ENCODE data around the gene FBXO48. TPM values are rescaled to one million over a fixed set of nuclear protein-coding genes. Genes with fewer than 3 reads are reported as not detected.

The FBXO48 gene
- total RNA-seq, 1 experiment from 2014 or later = 0.74 TPM

DNA sequence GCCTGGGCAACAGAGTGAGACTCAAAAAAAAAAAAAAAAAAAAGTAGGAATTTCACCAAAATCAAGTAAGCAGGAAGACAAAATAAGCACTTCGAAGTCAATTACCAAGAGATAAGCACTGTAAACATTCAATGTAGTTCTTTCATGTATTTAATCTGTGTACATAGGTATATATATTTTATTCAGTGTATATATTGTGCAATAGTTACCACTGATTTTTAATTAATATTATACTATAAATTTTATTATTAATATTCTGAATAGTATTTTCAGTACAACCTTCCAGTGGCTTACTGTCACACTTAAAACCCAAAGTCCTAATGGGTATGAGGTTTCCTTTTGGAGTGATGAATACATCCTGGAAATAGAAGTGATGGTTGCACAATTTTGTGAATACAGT lies 9.4 kb upstream of the FBXO48 start:
- no TSS peak for BruUV-seq (replicated peaks)
- H3K4me3 ChIP-seq (ENCODE audit: low read depth in 2 of 2, low read length in 2 of 2) = no peak overlapping the region
- CTCF ChIA-PET = no interaction called here
- no peak overlapping the region for H3K27ac ChIP-seq (ENCODE audit: low read length)
- POLR2A ChIA-PET = no interaction called here
- H3K27me3 ChIP-seq (ENCODE audit: control insufficient read depth, insufficient read depth, low read length) = no peaks in the 10 kb centered on the region
- intact Hi-C loops (cut with micrococcal nuclease; ENCODE audit: unreplicated experiment) = no loop called here
- H3K36me3 ChIP-seq (ENCODE audit: control insufficient read depth, insufficient read depth, low read length) = no peaks in the 10 kb centered on the region
- DNase-seq (ENCODE audit: low read depth, low spot score) (no peak), ATAC-seq (no peak)
- no peaks in the 10 kb centered on the region for H3K4me1 ChIP-seq (ENCODE audit: control insufficient read depth, insufficient read depth, low read length)
- in situ Hi-C loops (cut with HindIII; ENCODE audit: low pct_unique_long_range_greater_than_20kb, low sequenced_read_pairs) = no loop called here
- TF ChIP-seq, protein P1, sequence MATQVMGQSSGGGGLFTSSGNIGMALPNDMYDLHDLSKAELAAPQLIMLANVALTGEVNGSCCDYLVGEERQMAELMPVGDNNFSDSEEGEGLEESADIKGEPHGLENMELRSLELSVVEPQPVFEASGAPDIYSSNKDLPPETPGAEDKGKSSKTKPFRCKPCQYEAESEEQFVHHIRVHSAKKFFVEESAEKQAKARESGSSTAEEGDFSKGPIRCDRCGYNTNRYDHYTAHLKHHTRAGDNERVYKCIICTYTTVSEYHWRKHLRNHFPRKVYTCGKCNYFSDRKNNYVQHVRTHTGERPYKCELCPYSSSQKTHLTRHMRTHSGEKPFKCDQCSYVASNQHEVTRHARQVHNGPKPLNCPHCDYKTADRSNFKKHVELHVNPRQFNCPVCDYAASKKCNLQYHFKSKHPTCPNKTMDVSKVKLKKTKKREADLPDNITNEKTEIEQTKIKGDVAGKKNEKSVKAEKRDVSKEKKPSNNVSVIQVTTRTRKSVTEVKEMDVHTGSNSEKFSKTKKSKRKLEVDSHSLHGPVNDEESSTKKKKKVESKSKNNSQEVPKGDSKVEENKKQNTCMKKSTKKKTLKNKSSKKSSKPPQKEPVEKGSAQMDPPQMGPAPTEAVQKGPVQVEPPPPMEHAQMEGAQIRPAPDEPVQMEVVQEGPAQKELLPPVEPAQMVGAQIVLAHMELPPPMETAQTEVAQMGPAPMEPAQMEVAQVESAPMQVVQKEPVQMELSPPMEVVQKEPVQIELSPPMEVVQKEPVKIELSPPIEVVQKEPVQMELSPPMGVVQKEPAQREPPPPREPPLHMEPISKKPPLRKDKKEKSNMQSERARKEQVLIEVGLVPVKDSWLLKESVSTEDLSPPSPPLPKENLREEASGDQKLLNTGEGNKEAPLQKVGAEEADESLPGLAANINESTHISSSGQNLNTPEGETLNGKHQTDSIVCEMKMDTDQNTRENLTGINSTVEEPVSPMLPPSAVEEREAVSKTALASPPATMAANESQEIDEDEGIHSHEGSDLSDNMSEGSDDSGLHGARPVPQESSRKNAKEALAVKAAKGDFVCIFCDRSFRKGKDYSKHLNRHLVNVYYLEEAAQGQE (IDR thresholded peaks at IDR 0.05; ENCODE audit: insufficient read depth in 1 of 2, low read depth in 2 of 2, low read length in 1 of 2) = no peak
- TF ChIP-seq SIN3A (IDR thresholded peaks at IDR 0.05; ENCODE audit: borderline replicate concordance, insufficient read depth, low read depth, low read length) = no peak
- H3K9me3 ChIP-seq (ENCODE audit: control insufficient read depth, insufficient read depth, low read depth, low read length) = no peaks in the 10 kb centered on the region

DNA sequence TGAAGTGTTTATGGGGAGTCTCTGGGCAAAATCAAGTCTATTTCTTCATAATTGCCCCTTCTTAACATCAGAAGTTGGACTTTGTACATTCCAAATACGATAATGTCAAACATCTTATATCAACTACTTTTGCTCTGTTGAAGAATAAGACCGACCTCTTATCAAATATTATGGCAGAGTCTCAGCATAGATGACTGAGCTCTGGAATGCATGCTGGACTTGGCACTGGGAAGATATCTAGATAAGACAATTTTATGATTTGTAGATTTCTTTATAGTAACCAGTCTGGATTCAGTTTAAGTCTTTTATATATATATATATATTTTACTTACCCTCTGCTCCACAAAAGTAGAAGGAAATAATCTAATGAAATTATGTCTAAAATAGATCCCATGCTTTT lies 8.5 kb upstream of the FBXO48 start:
- BruUV-seq (replicated peaks) = no TSS peak
- in situ Hi-C loops (cut with HindIII; ENCODE audit: low pct_unique_long_range_greater_than_20kb, low sequenced_read_pairs) = no loop called here

More for the DNA sequence above, 8.5 kb upstream of the FBXO48 start:
- Histone ChIP-seq H3K4me1 (ENCODE audit: control insufficient read depth, insufficient read depth, low read length) (no peaks in the 10 kb centered on the region), H3K27me3 (ENCODE audit: control insufficient read depth, insufficient read depth, low read length) (no peaks in the 10 kb centered on the region), H3K4me3 (ENCODE audit: low read depth in 2 of 2, low read length in 2 of 2) (no peak overlapping the region), H3K36me3 (ENCODE audit: control insufficient read depth, insufficient read depth, low read length) (no peaks in the 10 kb centered on the region), H3K27ac (ENCODE audit: low read length) (no peak overlapping the region), H3K9me3 (ENCODE audit: control insufficient read depth, insufficient read depth, low read depth, low read length) (no peaks in the 10 kb centered on the region)
- DNase-seq (ENCODE audit: low read depth, low spot score) (no peak), ATAC-seq (no peak)
- intact Hi-C loops (cut with micrococcal nuclease; ENCODE audit: unreplicated experiment) = no loop called here
- CTCF ChIA-PET = no interaction called here
- TF ChIP-seq POLR2AphosphoS5 (IDR thresholded peaks at IDR 0.05; ENCODE audit: low read depth, low read length) (no peak), TCF7L2 (IDR thresholded peaks at IDR 0.05; ENCODE audit: low read depth, low read length) (no peak), SIN3A (IDR thresholded peaks at IDR 0.05; ENCODE audit: borderline replicate concordance, insufficient read depth, low read depth, low read length) (no peak)
- TF ChIP-seq, protein P2, sequence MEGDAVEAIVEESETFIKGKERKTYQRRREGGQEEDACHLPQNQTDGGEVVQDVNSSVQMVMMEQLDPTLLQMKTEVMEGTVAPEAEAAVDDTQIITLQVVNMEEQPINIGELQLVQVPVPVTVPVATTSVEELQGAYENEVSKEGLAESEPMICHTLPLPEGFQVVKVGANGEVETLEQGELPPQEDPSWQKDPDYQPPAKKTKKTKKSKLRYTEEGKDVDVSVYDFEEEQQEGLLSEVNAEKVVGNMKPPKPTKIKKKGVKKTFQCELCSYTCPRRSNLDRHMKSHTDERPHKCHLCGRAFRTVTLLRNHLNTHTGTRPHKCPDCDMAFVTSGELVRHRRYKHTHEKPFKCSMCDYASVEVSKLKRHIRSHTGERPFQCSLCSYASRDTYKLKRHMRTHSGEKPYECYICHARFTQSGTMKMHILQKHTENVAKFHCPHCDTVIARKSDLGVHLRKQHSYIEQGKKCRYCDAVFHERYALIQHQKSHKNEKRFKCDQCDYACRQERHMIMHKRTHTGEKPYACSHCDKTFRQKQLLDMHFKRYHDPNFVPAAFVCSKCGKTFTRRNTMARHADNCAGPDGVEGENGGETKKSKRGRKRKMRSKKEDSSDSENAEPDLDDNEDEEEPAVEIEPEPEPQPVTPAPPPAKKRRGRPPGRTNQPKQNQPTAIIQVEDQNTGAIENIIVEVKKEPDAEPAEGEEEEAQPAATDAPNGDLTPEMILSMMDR (IDR thresholded peaks at IDR 0.05) = no peak
- TF ChIP-seq, protein P1 (IDR thresholded peaks at IDR 0.05; ENCODE audit: insufficient read depth in 1 of 2, low read depth in 2 of 2, low read length in 1 of 2) = no peak
- POLR2A ChIA-PET = no interaction called here

Measured in Panc1 (cell line).